NCI-H2081 treated with DMSO at 0.1 percent for 48 hours (cell line): ENCODE results near the gene CORO7.

ENCODE experiments used
- DNase-seq: peaks from one replicate; lab custom pipeline; 2025; lab: John Stamatoyannopoulos, UW

The CORO7 gene

DNA sequence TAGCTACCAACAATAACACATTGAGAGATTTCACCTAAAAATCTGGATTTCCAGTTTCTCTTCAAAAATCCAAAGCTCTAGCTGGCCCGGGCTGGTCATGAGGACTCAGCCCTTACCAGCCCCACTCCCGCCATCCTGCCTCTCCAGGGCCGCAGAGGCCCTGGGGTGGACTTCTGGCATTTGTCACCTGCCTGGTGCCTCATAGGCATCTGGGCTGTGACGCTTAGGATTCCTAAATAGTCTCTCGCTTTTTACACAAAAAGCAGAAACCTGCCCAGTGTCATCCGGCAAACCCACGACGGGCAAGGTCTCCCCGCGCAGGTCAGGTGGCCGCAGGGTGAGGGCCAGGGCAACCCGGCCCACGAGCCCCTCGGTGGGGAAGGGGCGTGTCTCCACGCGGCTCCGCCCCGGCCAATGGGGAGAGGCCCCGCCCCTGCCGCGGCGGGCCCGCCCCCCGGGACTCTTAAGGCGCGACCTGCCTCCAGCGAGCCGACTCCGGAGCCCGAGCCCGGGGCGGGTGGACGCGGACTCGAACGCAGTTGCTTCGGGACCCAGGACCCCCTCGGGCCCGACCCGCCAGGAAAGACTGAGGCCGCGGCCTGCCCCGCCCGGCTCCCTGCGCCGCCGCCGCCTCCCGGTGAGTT lies 44.9 kb downstream of the CORO7 start, which contains the start of gene VASN:
Gene VASN, plus strand, starts transcription at position 492 of the 644 bp plus-strand sequence. CDS start 9,030 bp downstream, outside the sequence.
- no peak for DNase-seq

DNA sequence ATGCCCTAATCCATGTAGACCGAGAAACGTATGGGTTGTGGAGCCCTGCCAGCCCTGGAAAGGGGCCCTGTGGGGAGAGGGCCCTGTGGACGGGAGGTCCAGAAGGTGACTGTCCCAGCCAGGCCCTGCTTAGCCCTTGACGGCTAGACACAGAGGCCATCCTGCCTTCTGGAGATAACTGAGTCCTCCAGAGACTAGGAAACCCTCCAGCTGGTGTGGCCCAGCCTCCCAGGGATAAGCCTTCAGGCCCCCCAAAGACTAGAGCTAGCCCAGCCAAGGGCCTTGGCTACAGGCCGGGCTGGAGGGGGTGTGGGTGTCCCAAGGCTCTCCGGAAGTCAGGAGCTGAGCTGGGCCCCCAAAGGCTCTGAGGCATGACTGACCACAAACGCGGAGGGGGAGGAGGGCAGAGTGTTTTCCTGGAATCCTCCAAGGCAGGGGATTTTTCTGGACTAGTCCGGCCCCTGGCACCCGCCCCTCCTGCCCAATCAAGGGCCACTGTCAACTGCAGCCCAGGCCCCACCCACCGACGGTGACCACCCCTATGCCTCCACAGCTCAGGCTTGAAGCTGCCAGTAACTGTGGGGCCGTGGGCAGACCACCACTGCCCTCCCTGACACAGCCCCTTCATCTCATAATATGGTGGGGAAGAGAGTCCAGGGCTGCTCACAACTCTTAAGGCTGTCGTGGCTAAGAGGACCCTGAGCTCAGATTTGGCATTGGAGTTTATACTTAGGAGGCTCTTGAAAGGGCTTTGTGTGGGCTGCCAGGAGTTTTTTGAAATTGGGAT lies 45.6 kb downstream of the CORO7 start:
- DNase-seq: no peak

DNA sequence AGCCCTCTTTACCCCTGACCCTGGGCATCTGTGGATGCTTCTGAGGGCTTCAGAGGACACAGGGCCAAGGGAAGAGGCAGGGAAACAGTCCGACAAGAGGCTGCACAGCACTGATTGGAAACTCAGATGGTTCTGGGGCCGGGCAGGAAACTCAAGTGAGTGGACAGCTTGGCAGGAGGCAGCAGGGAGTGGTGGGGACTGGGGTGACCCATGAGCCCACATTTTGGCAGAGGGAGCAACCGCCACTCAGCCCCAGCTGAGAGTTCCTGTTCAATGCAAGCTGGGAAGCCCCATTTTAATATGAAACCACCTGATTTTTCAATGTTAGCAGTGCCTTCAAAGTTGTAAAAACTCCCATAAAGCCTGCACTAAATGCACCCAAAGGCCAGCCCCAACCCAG lies 46.2 kb downstream of the CORO7 start:
- DNase-seq: no peak

DNA sequence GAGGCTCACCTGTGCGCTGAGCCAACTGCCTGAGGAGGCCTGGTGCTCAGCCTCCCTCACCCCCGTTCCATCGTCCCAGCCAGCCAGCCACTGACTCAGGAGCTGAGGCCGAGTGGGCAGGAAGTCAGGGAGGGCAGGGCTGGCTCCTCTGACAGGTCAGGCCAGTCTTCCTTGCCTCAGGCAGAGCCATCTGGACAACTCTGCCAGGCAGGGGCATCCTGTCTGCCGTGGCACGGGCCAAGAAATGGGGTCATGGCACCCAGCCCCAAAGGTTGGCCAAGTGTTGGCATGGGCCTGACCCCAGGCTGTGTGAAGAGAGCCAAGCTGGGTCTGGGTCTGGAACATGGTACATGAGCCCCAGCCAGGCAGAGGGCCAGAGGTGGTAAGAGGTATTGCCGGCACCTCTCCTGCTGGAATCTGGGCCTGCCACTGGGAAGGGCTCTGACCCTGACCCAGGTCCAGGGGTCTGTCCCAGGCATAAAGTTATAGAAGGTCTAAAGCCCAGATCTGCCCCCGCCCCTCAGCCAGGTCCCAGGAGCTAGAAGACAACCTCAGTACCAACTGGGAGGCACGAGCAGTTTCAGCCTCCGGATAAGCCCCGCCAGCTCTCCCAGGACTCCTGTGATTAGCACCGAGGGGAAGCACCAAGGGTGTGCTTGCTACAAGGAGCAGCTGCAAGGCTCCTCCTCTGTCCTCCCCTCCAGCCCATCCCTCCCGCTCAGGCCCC lies 47.2 kb downstream of the CORO7 start:
- DNase-seq: no peak

DNA sequence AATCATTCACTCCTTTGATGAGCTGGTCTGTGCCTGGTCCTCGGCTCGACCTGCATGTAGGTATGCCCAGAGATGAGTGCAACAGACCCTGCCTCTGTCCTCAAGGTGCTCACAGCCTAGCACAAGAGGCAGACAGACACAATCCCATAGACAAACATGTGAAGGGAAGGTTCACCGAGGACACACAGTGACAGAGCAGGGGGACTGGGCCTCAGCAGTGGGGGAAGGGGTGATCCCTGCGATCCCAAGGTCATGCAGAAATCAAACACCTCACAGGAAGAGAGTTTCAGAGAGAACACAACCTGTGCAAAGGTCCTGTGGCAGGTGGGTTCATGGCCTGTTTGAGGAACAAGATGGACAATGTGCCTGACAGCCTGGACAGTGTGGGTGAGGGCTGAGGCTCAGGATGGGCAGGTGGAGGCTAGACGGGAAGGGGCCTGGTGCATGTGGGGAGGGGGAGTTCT lies 49.0 kb downstream of the CORO7 start:
- DNase-seq: no peak

DNA sequence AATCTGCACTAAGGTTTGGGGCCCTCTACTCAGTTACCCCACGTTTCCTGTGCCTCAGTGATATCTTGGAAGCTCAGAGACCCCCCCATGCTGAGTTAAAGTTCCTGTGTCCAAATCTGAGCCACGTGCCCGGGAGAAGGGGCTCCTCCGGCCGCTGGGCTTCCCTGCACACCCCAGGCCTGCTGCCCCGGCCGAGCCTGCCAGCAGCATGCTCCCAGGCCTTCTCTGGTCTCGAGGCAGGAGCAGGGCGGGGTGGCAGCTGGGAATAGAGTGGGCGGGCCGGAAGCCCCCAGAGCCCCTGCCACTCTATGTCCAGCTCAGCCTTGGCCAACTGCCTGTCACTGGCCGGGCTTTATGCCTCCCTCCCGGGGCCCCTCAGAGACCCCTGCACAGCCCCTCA lies 50.4 kb downstream of the CORO7 start:
- no peak for DNase-seq

DNA sequence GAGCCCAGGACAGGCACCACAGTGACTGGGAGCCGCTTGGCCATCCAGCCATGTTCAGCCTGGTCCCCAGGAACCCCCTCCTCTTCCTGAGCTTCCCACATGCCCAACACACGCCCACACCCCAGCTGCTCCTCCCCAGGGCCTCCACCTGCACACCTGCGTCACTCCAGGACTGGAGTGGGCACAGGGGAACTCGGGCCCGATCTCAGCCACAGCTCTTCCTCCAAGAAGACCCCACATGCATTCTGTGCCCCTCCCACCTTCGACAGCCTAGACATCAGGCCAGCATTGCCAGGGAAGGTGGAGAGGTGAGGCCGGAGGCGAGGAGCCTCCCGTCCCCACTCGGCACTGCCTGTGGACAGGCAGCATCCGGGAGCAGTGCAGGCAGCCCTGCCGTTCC lies 50.8 kb downstream of the CORO7 start:
- no peak for DNase-seq

DNA sequence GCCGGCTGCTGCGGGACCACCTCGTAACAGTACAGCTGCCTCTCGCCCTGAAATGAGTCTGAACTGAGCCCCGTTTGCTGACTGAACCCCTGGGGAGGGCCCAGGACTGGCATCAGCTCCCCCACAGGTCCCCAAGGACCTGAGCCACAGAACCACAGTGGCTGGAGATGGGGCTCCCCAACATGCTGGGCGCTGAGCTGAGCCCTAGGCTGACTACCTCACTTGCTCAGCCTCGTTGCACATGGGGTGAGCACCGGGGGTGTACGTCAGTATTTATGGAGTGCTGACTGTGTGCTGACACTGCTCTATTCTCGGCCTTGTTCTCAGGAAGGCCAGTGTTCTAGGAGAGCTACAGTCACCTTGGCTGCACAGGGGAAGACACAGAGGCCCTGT lies 51.4 kb downstream of the CORO7 start:
- DNase-seq: no peak

DNA sequence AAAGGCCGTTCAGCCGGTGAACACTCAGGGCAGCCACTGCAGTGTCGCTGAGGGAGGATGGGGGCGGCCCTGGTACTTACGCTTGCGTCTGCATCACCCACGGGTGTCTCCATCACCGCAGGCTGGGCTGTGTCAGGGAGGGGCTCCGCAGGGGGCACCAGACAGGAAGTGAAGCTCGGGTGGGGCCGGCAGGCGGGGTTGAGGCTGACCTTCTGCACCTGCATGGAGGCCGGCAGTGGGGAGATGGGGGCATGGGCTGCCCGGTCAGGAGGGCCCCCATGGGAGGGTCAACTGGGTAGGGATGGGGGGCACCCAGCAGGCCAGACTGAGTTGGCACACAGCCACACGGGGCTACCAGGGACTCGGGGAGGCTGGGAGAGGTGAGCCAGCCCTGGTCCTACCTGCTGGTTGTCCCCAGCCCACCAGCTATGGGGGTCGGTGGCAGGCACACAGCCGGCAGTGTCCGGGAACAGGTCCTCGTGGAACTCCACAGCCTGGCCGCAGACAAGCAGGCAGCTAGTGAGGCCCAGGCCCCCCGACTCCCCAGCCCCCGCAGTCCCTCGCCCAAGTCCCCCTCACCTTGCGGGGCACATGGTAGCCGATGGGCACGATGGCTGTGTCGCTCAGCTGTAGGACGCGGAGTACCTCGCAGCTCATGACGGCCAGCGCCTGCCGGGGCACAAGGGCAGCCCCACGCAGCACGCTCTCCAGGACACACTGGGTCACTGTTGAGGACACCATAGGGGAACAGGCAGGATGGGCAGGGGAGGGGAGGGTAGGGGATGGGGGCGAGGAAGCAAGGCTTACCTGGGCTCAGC lies 52.0 kb downstream of the CORO7 start:
- no peak for DNase-seq

DNA sequence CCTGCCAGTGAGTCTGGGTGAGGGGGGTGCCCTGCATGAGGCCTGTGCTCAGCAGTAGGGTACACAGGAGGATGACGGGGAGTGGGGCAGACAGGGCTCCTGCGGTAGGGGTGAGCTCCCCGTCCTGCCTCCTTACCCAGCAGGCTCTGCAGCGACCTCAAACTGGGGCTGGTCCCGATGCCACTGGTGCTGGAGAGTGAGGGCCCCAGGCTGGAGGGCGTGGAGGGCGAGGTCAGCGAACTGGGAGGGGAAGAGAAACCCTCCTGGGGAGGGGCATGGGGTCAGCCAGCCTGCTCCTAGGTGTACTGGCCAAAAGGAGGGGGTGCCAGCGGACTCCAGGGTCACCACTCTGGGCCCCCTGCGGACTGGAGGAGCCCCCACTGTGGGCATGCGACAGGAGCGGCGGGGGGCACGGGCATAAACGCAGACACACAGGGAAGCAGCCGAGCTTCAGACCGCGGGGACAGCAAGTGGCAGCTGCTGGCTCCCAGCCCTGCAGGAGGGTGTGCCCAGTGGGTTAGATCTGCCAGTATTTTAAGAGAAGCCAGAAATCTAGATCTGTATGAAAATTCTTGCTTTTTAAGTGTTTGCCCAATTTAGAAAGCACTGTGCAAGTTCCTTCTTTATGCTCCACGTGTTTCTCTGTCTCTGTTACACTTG lies 53.8 kb downstream of the CORO7 start:
- no peak for DNase-seq

DNA sequence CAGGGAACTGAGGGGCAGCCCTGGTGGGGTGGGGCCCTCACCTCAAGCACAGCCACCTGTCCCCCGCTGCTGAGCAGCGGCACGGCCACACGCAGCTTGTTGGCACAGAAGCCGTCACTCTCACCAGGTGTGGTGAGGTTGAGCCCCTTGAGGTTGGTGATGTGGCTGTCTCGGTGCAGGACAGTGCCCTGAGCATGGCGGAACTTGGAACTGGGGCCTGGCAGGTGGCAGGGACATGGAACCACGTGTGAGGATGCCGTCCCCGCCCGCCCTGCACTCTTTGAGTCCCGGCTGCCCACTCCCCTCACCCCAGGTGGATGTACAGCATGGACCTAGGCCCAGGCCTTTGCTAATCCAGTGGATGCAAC lies 54.5 kb downstream of the CORO7 start:
- no peak for DNase-seq

DNA sequence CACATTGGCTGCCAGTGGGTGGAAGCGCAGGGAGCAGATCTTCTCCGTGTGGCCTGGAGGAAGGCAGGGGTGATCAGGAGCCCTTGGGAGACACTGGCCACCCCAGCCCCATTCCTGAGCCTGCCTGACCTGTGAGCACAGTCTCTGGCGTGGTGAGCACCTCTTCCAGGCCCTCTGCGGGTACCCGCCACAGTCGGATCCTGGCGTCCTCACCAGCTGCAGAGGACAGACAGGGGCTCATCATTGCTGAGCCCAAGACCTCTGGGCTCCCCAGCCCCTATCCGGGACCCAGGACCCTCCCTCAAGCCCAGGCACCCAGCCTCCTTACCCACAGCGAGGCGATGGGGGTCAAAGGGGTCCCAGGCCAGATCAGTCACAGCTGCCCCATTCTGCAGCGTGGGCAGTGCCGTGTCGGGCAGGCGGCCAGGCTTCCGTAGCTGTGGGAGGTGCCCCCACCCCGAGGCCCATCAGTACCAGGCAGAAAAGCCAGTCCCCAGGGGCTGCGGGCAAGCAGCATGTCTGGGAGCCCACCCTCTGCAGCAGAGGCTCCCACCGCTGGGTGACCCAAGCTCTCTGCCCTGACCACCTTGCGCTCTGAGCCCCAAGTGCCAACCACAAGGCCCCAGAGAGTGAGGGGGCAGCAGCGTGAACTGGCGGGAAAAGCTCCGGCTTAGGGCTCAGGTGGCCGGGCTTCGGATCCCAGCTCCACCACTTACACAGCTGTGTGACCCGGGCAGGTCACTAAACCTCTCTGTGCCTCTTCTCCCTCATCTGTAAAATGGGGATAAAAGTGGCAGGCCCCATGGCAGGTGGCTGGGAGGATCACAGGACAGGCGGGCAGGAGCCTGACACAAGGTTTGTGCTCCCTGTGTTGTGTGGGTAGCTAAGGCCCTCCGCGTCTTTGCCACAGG lies 55.1 kb downstream of the CORO7 start:
- DNase-seq: no peak

DNA sequence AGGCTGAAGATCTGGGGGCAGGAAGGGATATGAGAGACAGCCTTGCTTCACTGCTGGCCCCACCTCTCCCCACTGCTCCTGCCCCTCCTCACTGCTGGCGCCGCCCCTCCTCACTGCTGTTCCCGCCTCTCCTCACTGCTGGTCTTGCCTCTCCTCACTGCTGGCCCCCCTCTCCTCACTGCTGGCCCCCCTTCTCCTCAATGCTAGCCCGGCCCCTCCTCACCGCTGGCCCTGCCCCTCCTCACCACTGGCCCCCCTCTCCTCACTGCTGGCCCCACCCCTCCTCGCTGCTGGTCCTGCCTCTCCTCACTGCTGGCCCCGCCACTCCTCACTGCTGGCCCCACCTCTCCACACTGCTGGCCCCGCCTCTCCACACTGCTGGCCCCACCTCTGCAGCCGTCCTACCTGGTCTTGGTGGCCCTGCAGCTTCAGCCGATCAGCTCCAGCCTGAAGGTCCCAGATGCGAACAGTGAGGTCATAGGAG lies 55.8 kb downstream of the CORO7 start:
- DNase-seq: no peak

DNA sequence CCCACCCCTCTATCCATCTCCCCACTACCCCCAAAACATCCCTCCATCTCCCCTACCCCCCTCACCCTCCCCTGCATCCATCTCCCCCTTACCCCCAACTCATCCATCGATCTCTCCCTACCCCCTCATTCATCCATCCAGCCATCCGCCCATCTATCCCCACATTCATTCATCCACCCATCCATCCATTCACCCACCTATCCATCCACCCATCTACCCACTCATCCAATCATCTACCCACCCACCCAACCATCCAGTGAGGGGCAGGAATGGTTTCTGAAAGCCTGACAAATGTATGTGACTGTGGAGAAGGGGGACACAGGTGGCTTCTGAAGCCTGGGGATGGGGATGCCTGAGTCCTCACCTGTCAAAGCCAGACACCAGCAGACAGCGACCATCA lies 56.5 kb downstream of the CORO7 start:
- no peak for DNase-seq

DNA sequence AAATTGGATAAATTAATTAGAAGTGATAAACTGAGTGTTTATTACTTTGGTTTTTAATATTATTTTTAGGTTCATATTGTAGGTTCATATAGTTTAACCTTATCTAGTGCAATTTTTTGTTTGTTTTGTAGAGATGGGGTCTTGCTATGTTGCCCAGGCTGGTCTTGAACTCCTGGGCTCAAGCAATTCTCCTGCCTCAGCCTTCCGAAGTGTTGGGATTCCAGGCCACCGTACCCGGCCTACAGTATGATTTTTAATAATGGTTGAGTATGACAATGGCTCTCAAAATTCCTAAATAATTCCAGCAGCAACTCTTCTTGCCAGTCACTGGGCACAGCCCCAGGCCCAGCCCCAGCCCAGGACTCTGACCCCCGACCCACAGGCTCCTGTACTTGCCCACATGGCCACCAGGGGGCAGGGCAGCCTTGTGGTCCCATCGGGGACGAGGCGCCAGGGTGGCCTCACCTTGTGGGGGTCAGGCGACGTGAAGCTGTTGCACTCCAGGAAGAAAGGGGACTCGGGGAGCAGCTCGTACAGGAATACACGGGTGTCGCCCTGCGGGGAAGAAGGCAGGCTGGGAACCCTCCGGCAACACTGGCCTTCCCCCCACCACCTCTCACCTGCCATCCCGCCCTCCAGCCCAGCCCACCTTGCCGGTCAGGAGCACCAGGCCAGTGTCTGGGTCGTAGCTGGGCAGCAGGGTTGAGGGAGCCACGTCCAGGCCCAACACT lies 57.4 kb downstream of the CORO7 start:
- no peak for DNase-seq

DNA sequence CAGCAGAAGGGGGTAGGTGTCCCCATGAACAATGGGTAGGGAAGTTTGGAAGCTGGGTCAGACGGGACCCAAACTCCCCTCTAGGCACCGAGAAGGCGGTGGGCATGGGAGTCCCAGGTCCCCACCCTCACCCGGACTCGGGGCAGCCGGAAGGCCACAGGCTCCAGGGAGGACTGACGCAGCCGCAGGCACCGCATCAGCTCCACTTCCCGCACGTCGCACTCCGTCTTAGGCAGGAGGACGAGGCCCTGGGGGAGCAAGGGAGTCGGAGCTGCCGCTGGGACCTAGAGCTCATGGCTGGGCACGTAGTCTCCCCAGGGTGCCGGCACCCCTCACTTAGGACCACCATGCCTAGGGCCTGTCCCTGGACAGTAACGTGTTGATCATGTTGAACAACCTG lies 58.2 kb downstream of the CORO7 start:
- no peak for DNase-seq

DNA sequence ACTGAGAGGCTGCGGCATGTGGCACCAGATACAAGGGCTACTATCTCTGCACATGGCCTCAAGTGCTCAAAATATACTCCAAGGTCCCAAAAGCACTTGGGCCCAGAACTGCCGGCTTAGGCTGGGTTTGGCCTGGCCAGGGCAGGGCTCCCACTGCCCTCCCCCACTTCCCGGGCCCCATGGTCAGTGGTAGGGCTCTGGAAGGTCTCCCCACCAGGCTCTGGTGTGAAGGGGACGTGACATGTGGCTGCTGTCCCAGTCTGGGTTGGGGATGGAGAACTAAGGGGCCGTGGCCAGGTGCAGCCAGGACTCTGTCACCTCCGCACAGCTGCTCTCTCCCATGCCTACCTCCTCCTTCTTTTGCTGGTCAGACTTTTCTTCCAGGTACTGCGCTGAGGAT lies 59.6 kb downstream of the CORO7 start:
- no peak for DNase-seq

DNA sequence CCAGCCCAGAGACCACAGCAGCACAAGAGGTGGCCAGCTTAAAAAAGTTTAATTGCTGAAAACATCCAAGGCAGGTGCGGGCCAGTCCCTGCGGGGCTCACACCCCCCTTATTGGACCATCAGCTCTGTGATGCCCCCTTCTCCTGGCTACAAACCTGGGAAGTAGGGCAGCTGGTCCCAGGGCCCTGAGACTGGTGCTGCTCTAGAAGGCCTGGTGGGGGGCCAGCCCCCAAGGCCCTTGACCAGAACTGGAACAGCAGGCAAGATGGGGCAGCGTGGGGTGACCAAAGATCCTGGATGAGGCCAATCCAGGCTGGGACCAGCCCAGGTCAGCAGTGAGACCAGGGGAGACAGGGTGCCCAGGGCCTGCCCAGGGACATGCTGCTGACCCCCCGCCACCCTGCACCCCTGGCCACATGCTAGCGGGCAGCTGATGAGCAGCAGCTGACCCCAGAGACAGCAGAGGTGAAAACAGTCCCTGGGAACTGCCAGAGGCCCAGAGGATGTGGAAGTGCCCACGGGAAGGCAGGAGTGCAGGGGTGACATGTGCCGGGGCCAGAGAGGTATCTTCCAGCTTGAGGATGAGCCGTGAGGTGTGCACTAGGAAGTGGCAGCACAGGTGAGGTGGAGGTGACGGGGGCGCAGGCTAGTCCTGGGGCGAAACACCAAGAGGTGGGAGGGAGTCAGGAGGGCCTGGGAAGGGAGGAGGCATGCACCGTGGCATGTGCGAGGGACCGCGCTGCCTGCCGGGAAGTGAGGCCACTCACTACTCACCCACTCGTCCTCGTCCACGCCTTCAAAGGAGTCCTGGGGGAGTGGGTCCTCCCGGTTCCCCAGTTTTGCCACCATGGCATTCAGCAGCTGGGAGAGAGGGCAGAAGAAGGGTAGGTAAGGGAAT lies 61.6 kb downstream of the CORO7 start:
- DNase-seq: no peak

DNA sequence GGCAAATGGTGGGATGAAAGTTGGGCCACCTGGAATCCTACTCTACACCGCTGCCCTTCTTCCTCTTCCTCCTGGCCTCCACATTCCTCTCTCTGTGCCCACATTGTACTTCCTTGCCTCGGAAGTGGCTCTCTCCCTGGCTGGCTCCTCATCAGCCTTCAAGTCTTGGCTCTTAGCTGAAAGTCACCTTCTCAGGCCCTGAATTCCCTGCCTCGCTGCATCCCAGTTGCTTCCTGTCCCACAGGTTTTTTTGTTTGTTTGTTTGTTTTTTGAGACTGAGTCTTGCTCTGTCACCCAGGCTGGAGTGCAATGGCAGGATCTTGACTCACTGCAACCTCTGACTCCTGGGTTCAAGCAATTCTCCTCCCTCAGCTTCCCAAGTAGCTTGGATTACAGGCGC lies 62.7 kb downstream of the CORO7 start:
- no peak for DNase-seq
